Spleen (tissue), 13 donors: ENCODE measurements around the gene NFE2L3. TPM values are rescaled to one million over a fixed set of nuclear protein-coding genes. Genes with fewer than 3 reads are reported as not detected.

ENCODE experiments used
- DNase-seq: peaks from one replicate; pipeline ENCODE4 v3.0.0-alpha.2; 2020
- H3K27ac ChIP-seq, 8 donors: fragments of 200-600 bp; sonication (generic) in 7 of 8; 1 replicate in 4 of 8; 2 replicates in 4 of 8; pipeline versions ENCODE4 v1.5.0 to v1.8.0; 2016 to 2021; ENCODE audit warnings: inconsistent platforms in 4 of 8, mild to moderate bottlenecking in 4 of 8, moderate library complexity in 1 of 8
- H3K27me3 ChIP-seq, 7 donors: fragments of 200-600 bp; sonication (generic) in 6 of 7; replicated peaks in 1 of 7; 1 replicate in 4 of 7; 2 replicates in 3 of 7; pipeline versions ENCODE4 v1.5.0 to v1.8.0; 2016 to 2021; ENCODE audit warnings: inconsistent platforms in 3 of 7, mild to moderate bottlenecking in 1 of 7
- H3K36me3 ChIP-seq, 6 donors: fragments of 200-600 bp; sonication (generic) in 5 of 6; 1 replicate in 4 of 6; 2 replicates in 2 of 6; pipeline versions ENCODE4 v1.5.0 to v1.8.0; 2016 to 2021; ENCODE audit warnings: inconsistent platforms in 2 of 6
- H3K4me1 ChIP-seq, 6 donors: fragments of 200-600 bp; sonication (generic) in 5 of 6; 1 replicate in 3 of 6; 2 replicates in 3 of 6; pipeline versions ENCODE4 v1.5.0 to v1.8.0; 2016 to 2021; ENCODE audit warnings: inconsistent platforms in 3 of 6
- H3K4me3 ChIP-seq, 8 donors: fragments of 200-600 bp; sonication (generic) in 7 of 8; 1 replicate in 4 of 8; 2 replicates in 4 of 8; pipeline versions ENCODE4 v1.5.0 to v1.8.0; 2016 to 2021; ENCODE audit warnings: inconsistent platforms in 4 of 8, mild to moderate bottlenecking in 4 of 8, moderate library complexity in 2 of 8
- H3K9me3 ChIP-seq, 8 donors: fragments of 200-600 bp; sonication (generic) in 7 of 8; 1 replicate in 4 of 8; 2 replicates in 4 of 8; pipeline versions ENCODE4 v1.5.0 to v1.8.0; 2016 to 2021; ENCODE audit warnings: inconsistent platforms in 4 of 8
- POLR2A ChIP-seq, 3 donors: fragments of 450-650 bp; IDR thresholded peaks; one replicate each; pipeline ENCODE4 v1.5.1; 2017; ENCODE audit warnings: antibody characterized with exemption in 3 of 3, mild to moderate bottlenecking in 1 of 3
- POLR2AphosphoS5 ChIP-seq, 3 donors: sonication (generic); formaldehyde crosslinking; IDR thresholded peaks; one replicate each; pipeline ENCODE4 v1.5.1; 2017; ENCODE audit warnings: antibody characterized with exemption in 3 of 3
- WGBS, 5 donors: extraction: QIAGEN DNeasy Blood & Tissue Kit in 3 of 5; methylation state at CpG; one replicate each; pipeline versions ENCODE4 v1.1.5 to v1.1.7; 2013 to 2018; 5-methylcytosine and 5-hydroxymethylcytosine counted together
- intact Hi-C: fragments of 100-400 bp; cut with DNase I; formaldehyde crosslinking; loops from one replicate; pipeline ENCODE4 v1.15.0; 2023; ENCODE audit warnings: low total_unique reads
- long read RNA-seq, 2 donors: transcript quantifications; one replicate each; lab custom pipeline, GENCODE V29; 2026
- polyA plus RNA-seq, 3 donors: library from polyadenylated mRNA; stranded (reverse); fragments of 200-250 nt; gene quantifications; one replicate each; pipeline ENCODE4 v1.2.1, GENCODE V29; 2013
- total RNA-seq, 7 donors: library from RNA; depleted of rRNA in 3 of 7; stranded (reverse); fragments of >200 nt in 3 of 7; fragmentation: NEBNext Ultra II Directional in 4 of 7; extraction: Animal tissue kit (Norgen Biotek cat#: 25700) in 4 of 7; gene quantifications; one replicate each; pipeline versions ENCODE4 v1.1.0 to v1.2.1, GENCODE V29; 2016 to 2021
- TF ChIP-seq, protein P1 (sequence below), 11 experiments: fragments of 200-600 bp in 7 of 11; fragments of 450-650 bp in 4 of 11; sonication (generic) in 4 of 11; IDR thresholded peaks in 8 of 11; conservative IDR thresholded peaks in 3 of 11; 1 replicate in 7 of 11; 2 replicates in 4 of 11; pipeline versions ENCODE4 v1.4.0 to v1.8.0; 2016 to 2021; ENCODE audit warnings: antibody characterized with exemption in 11 of 11, inconsistent platforms in 4 of 11, mild to moderate bottlenecking in 1 of 11
- donor health status: healthy with polysubstance abuse.
- donor health status: DM: no; HTN: no; CAD: no; lungs with moderate emphysema.
- donor health status: DM: no; HTN: no; CAD: no.
- donor health status: Bipolar disorder and iron deficiency.
- donor health status: healthy.
- donor health status: DM: no; HTN: no; CAD: no.
- donor health status: DM: yes; HTN: yes; CAD: no.

NFE2L3 gene
- total RNA-seq = 10 to 100 TPM in 4 of 7 donors, 1 to 10 TPM in 3; 6.2 to 12.7 (median 10.1) TPM
- 1 to 10 TPM; 4.9 to 6.5 (median 5.9) TPM for polyA plus RNA-seq
- long read RNA-seq, donor 1, transcript NFE2L3-202 (1 exons, 2,258 nt) = major isoform, 6 of 6 reads
- long read RNA-seq, donor 1, partial matches to known transcripts = 0 of 6 reads
- long read RNA-seq, donor 1, other reads (novel, unspliced or antisense) = 0 of 6 reads
- long read RNA-seq, donor 2, transcript NFE2L3-202 (1 exons, 2,258 nt) = minor isoform, 5 of 492 reads
- long read RNA-seq, donor 2, transcript NFE2L3-201 (4 exons, 3,686 nt) = major isoform, 6 of 492 reads
- long read RNA-seq, donor 2, partial matches to known transcripts = 446 of 492 reads
- long read RNA-seq, donor 2, other reads (novel, unspliced or antisense) = 34 of 492 reads

- intact Hi-C loops = no loop called here
- 0 to 2% (median 0%) methylated on average over 16 to 95 of the region's 95 CpGs for WGBS, 5 donors
These were observed at the start of gene NFE2L3 for GRCh38 chr7:26151953-26152781. NFE2L3 (plus strand) TSS chr7:26152198; CDS start chr7:26152499, 301 bp downstream.

GRCh38 chr7:26103596-26103995 lies 48.4 kb upstream of the NFE2L3 start:
- no peaks in the 10 kb centered on the region for H3K9me3 ChIP-seq
- no peaks in the 10 kb centered on the region for H3K27me3 ChIP-seq
- TF ChIP-seq, protein P1, sequence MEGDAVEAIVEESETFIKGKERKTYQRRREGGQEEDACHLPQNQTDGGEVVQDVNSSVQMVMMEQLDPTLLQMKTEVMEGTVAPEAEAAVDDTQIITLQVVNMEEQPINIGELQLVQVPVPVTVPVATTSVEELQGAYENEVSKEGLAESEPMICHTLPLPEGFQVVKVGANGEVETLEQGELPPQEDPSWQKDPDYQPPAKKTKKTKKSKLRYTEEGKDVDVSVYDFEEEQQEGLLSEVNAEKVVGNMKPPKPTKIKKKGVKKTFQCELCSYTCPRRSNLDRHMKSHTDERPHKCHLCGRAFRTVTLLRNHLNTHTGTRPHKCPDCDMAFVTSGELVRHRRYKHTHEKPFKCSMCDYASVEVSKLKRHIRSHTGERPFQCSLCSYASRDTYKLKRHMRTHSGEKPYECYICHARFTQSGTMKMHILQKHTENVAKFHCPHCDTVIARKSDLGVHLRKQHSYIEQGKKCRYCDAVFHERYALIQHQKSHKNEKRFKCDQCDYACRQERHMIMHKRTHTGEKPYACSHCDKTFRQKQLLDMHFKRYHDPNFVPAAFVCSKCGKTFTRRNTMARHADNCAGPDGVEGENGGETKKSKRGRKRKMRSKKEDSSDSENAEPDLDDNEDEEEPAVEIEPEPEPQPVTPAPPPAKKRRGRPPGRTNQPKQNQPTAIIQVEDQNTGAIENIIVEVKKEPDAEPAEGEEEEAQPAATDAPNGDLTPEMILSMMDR (IDR thresholded peaks at IDR 0.05 in 8 of 11, conservative IDR thresholded peaks at IDR 0.05 in 3 of 11) = no peak
- TF ChIP-seq POLR2A (IDR thresholded peaks at IDR 0.05) (no peak), POLR2AphosphoS5 (IDR thresholded peaks at IDR 0.05) (no peak)
- 56 to 74% (median 68%) methylated on average over 3 of the region's 3 CpGs for WGBS, 5 donors
- H3K4me3 ChIP-seq = no peak overlapping the region
- intact Hi-C loops = no loop called here
- peaks cover 0 to 65% (median 27%) of the 10 kb centered on the region in 6 donors for H3K4me1 ChIP-seq
- H3K36me3 ChIP-seq = peaks cover 0 to 7% (median 0%) of the 10 kb centered on the region in 6 donors
- no peak for DNase-seq
- H3K27ac ChIP-seq = peak overlapping the region in 3 of 8 donors; percentile 14 to 90 (median 85)

More at GRCh38 chr7:26151953-26152781, at the start of gene NFE2L3:
- Histone ChIP-seq H3K9me3 (no peaks in the 10 kb centered on the region), H3K27me3 (peaks cover 0 to 10% (median 0%) of the 10 kb centered on the region in 7 donors), H3K36me3 (no peaks in the 10 kb centered on the region), H3K4me1 (peaks cover 16 to 59% (median 54%) of the 10 kb centered on the region in 6 donors), H3K27ac (peak within 1 kb of the TSS; percentile 54 to 89 (median 72)), H3K4me3 (peak within 1 kb of the TSS; percentile 58 to 96 (median 75))
- peak; percentile 96 for DNase-seq
- peak; percentile 61 to 75 (median 73) for TF ChIP-seq POLR2AphosphoS5 (IDR thresholded peaks at IDR 0.05)
- peak in 1 of 3 donors; percentile 53 for TF ChIP-seq POLR2A (IDR thresholded peaks at IDR 0.05)
- TF ChIP-seq, protein P1 (IDR thresholded peaks at IDR 0.05 in 8 of 11, conservative IDR thresholded peaks at IDR 0.05 in 3 of 11) = peak in 8 of 11 experiments; percentile 9 to 68 (median 51)

DNA sequence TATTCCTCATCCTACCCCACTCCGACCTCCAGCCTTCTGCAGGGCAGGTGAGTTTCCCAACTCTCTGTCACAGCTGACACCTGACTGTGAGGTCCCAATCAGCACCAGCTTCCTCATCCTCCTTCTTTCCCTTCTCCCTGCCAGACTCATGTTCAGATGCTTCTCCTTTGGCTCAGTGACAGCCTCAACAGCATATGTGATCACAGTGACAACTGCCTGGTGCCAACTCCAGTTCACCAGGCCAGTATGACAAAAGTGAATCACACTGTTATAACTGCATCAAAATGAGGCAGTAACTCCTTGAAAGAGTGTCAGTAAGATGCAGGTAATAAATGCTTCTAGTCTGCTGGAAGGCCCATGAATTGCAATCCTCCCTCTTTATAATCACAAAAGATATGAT lies 46.8 kb upstream of the NFE2L3 start:
- no peak for DNase-seq
- 64 to 83% (median 72%) methylated on average over 1 of the region's 1 CpG for WGBS, 5 donors
- peaks cover 0 to 7% (median 0%) of the 10 kb centered on the region in 6 donors for H3K36me3 ChIP-seq
- H3K4me1 ChIP-seq = peaks cover 0 to 53% (median 23%) of the 10 kb centered on the region in 6 donors
- H3K27me3 ChIP-seq = no peaks in the 10 kb centered on the region
- H3K27ac ChIP-seq = no peak overlapping the region
- no peaks in the 10 kb centered on the region for H3K9me3 ChIP-seq
- no peak overlapping the region for H3K4me3 ChIP-seq
- TF ChIP-seq POLR2A (IDR thresholded peaks at IDR 0.05) (no peak), POLR2AphosphoS5 (IDR thresholded peaks at IDR 0.05) (no peak)
- TF ChIP-seq, protein P1 (IDR thresholded peaks at IDR 0.05 in 8 of 11, conservative IDR thresholded peaks at IDR 0.05 in 3 of 11) = no peak
- intact Hi-C loops = no loop called here
